22Rv1 (cell line): ENCODE results near the gene ARL6IP6.

ENCODE experiments used
- ZFX ChIP-seq: fragments of 450-650 bp; IDR thresholded peaks from 2 replicates; pipeline ENCODE4 v1.6.1; 2017; ENCODE audit warnings: antibody characterized with exemption, borderline replicate concordance
- TF ChIP-seq, protein P1 (sequence below): fragments of 450-650 bp; IDR thresholded peaks from 2 replicates; pipeline ENCODE4 v1.5.1; 2017; ENCODE audit warnings: mild to moderate bottlenecking

DNA sequence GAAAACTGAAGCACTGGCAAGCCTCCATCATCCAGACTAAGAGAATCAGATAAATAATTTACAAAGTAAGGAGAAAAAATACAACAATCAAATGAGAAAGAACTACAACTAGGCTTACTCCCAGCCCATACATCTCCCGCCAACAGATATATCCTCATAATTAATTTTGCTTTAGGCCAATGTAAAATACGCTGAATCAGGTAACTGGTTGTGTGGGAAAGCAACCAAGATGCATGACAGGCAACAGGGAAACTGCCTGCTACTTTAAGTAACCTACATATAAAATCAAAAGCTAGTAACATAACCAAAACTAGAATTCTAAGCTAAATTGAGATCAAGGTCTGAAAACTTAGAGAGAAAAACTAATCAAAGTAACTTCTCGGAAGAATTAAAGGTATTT, 22.7 kb upstream of the ARL6IP6 start:
- TF ChIP-seq, protein P1, sequence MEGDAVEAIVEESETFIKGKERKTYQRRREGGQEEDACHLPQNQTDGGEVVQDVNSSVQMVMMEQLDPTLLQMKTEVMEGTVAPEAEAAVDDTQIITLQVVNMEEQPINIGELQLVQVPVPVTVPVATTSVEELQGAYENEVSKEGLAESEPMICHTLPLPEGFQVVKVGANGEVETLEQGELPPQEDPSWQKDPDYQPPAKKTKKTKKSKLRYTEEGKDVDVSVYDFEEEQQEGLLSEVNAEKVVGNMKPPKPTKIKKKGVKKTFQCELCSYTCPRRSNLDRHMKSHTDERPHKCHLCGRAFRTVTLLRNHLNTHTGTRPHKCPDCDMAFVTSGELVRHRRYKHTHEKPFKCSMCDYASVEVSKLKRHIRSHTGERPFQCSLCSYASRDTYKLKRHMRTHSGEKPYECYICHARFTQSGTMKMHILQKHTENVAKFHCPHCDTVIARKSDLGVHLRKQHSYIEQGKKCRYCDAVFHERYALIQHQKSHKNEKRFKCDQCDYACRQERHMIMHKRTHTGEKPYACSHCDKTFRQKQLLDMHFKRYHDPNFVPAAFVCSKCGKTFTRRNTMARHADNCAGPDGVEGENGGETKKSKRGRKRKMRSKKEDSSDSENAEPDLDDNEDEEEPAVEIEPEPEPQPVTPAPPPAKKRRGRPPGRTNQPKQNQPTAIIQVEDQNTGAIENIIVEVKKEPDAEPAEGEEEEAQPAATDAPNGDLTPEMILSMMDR, result no peak
- no peak for TF ChIP-seq ZFX
